Neural progenitor cell (in vitro differentiated cells): ENCODE data around the gene ZP2. TPM values are rescaled to one million over a fixed set of nuclear protein-coding genes. Genes with fewer than 3 reads are reported as not detected.

ENCODE experiments used
- DNase-seq: peaks from one replicate; pipeline ENCODE4 v3.0.0-alpha.2; 2016; ENCODE audit warnings: low spot score
- H2AFZ ChIP-seq: fragments of 200-600 bp; sonication (generic); replicated peaks from 2 replicates; pipeline ENCODE4 v1.6.1; 2016; ENCODE audit warnings: antibody characterized with exemption
- H3F3A ChIP-seq: fragments of 200-600 bp; sonication (generic); 2 replicates; pipeline ENCODE4 v1.6.1; 2016; ENCODE audit warnings: antibody characterized with exemption, low read depth
- H3K27ac ChIP-seq: fragments of 200-600 bp; sonication (generic); 2 replicates; pipeline ENCODE4 v1.5.1; 2016; ENCODE audit warnings: mild to moderate bottlenecking
- H3K27me3 ChIP-seq: fragments of 200-600 bp; sonication (generic); 2 replicates; pipeline ENCODE4 v1.6.1; 2016; ENCODE audit warnings: mild to moderate bottlenecking, moderate library complexity
- H3K36me3 ChIP-seq: fragments of 200-600 bp; sonication (generic); 2 replicates; pipeline ENCODE4 v1.5.1; 2016
- H3K4me1 ChIP-seq: fragments of 200-600 bp; sonication (generic); 2 replicates; pipeline ENCODE4 v1.6.1; 2016; ENCODE audit warnings: mixed run types
- H3K4me2 ChIP-seq: fragments of 200-600 bp; sonication (generic); 2 replicates; pipeline ENCODE4 v1.6.1; 2016
- H3K4me3 ChIP-seq: fragments of 200-600 bp; sonication (generic); 2 replicates; pipeline ENCODE4 v1.5.1; 2016
- H3K79me2 ChIP-seq: fragments of 200-600 bp; sonication (generic); 2 replicates; pipeline ENCODE4 v1.6.1; 2016; ENCODE audit warnings: low read depth
- H3K9ac ChIP-seq: fragments of 200-600 bp; sonication (generic); 2 replicates; pipeline ENCODE4 v1.6.1; 2016
- H3K9me3 ChIP-seq: fragments of 200-600 bp; sonication (generic); 2 replicates; pipeline ENCODE4 v1.5.1; 2016; ENCODE audit warnings: low read depth
- H4K20me1 ChIP-seq: fragments of 200-600 bp; sonication (generic); 2 replicates; pipeline ENCODE4 v1.6.1; 2016; ENCODE audit warnings: low read depth
- H3K27ac Mint-ChIP-seq: 3 replicates; pipeline ENCODE4 v1.8.0; 2021; ENCODE audit warnings: mixed read lengths
- H3K27me3 Mint-ChIP-seq: 2 replicates; pipeline ENCODE4 v1.8.0; 2022; ENCODE audit warnings: low read depth, mild to moderate bottlenecking, inconsistent platforms, moderate library complexity, mixed read lengths; ENCODE audit not compliant: insufficient read depth
- H3K36me3 Mint-ChIP-seq: 3 replicates; pipeline ENCODE4 v1.8.0; 2021; ENCODE audit warnings: mixed read lengths
- H3K4me1 Mint-ChIP-seq: 3 replicates; pipeline ENCODE4 v1.8.0; 2021; ENCODE audit warnings: mixed read lengths
- H3K4me3 Mint-ChIP-seq: 3 replicates; pipeline ENCODE4 v1.8.0; 2021; ENCODE audit warnings: mild to moderate bottlenecking, moderate library complexity, mixed read lengths
- H3K9me3 Mint-ChIP-seq: 3 replicates; pipeline ENCODE4 v1.8.0; 2020; ENCODE audit warnings: mixed read lengths
- CTCF ChIP-seq: fragments of 200-600 bp; sonication (generic); IDR thresholded peaks from 2 replicates; pipeline ENCODE4 v1.5.1; 2017; ENCODE audit warnings: antibody characterized with exemption, mild to moderate bottlenecking
- EZH2 ChIP-seq: fragments of 200-600 bp; sonication (generic); IDR thresholded peaks from 2 replicates; pipeline ENCODE4 v1.6.1; 2017; ENCODE audit warnings: antibody characterized with exemption, mild to moderate bottlenecking, moderate library complexity
- EZH2phosphoT487 ChIP-seq: fragments of 200-600 bp; sonication (generic); IDR thresholded peaks from 2 replicates; pipeline ENCODE4 v1.6.1; 2017; ENCODE audit warnings: antibody characterized with exemption
- total RNA-seq: library from RNA; depleted of rRNA; stranded (reverse); fragments of >200 nt; gene quantifications from 2 replicates; pipeline ENCODE4 v1.2.3, GENCODE V29; 2015; ENCODE audit warnings: low replicate concordance

The ZP2 gene
- total RNA-seq, 1 donor from 2014 or later: not detected

- Mint-ChIP-seq H3K27ac (no peak overlapping the region), H3K4me3 (no peak overlapping the region), H3K9me3 (no peaks in the 10 kb centered on the region), H3K36me3 (no peaks in the 10 kb centered on the region), H3K4me1 (peaks cover 3% of the 10 kb centered on the region), H3K27me3 (peaks cover 2% of the 10 kb centered on the region)
- Histone ChIP-seq H2AFZ (no peak overlapping the region), H3K27me3 (peaks cover 16% of the 10 kb centered on the region), H3K36me3 (no peaks in the 10 kb centered on the region), H4K20me1 (no peaks in the 10 kb centered on the region), H3F3A (no peaks in the 10 kb centered on the region), H3K9me3 (no peaks in the 10 kb centered on the region), H3K4me2 (no peak overlapping the region), H3K27ac (no peak overlapping the region), H3K9ac (no peak overlapping the region), H3K4me1 (no peaks in the 10 kb centered on the region), H3K4me3 (no peak overlapping the region), H3K79me2 (no peaks in the 10 kb centered on the region)
- TF ChIP-seq EZH2phosphoT487: no peak
- no peak for TF ChIP-seq CTCF
- TF ChIP-seq EZH2: no peak
- no peak for DNase-seq
Measured at GRCh38 chr16:21192991-21193390, 18.4 kb downstream of the ZP2 start.

- H3K27me3 ChIP-seq: peaks cover 16% of the 10 kb centered on the region
- H3K36me3 ChIP-seq: no peaks in the 10 kb centered on the region
- Mint-ChIP-seq H3K4me1 (peaks cover 3% of the 10 kb centered on the region), H3K36me3 (no peaks in the 10 kb centered on the region), H3K27ac (no peak overlapping the region), H3K4me3 (no peak overlapping the region), H3K27me3 (peaks cover 2% of the 10 kb centered on the region), H3K9me3 (no peaks in the 10 kb centered on the region)
- H3F3A ChIP-seq: no peaks in the 10 kb centered on the region
- H4K20me1 ChIP-seq: no peaks in the 10 kb centered on the region
- no peaks in the 10 kb centered on the region for H3K9me3 ChIP-seq
- H3K9ac ChIP-seq: no peak overlapping the region
- no peak overlapping the region for H2AFZ ChIP-seq
- no peak for DNase-seq
- H3K4me2 ChIP-seq: no peak overlapping the region
- H3K4me3 ChIP-seq: no peak overlapping the region
- no peak overlapping the region for H3K27ac ChIP-seq
- no peaks in the 10 kb centered on the region for H3K4me1 ChIP-seq
- no peaks in the 10 kb centered on the region for H3K79me2 ChIP-seq
- no peak for TF ChIP-seq EZH2
- TF ChIP-seq EZH2phosphoT487: no peak
- no peak for TF ChIP-seq CTCF
Measured at GRCh38 chr16:21190599-21190998, 20.8 kb downstream of the ZP2 start.

GRCh38 chr16:21190013-21190412 lies 21.4 kb downstream of the ZP2 start:
- Mint-ChIP-seq H3K9me3 (no peaks in the 10 kb centered on the region), H3K27me3 (peaks cover 2% of the 10 kb centered on the region), H3K4me1 (peaks cover 3% of the 10 kb centered on the region), H3K36me3 (no peaks in the 10 kb centered on the region), H3K4me3 (no peak overlapping the region), H3K27ac (no peak overlapping the region)
- Histone ChIP-seq H3K79me2 (no peaks in the 10 kb centered on the region), H3K27ac (no peak overlapping the region), H3K4me1 (no peaks in the 10 kb centered on the region), H3K9ac (no peak overlapping the region), H3K4me3 (no peak overlapping the region), H4K20me1 (no peaks in the 10 kb centered on the region), H3K36me3 (no peaks in the 10 kb centered on the region), H3K9me3 (no peaks in the 10 kb centered on the region), H3K4me2 (no peak overlapping the region), H2AFZ (no peak overlapping the region), H3F3A (no peaks in the 10 kb centered on the region), H3K27me3 (peaks cover 16% of the 10 kb centered on the region)
- TF ChIP-seq EZH2phosphoT487 (no peak), CTCF (no peak), EZH2 (no peak)
- no peak for DNase-seq
